ENCODE data around the gene ANXA1.

- no peak for TF ChIP-seq POLR2A (IDR thresholded peaks at IDR 0.05)
- no peak for TF ChIP-seq CTCF (IDR thresholded peaks at IDR 0.05)
Measured at GRCh38 chr9:73116880-73117279, 34.8 kb upstream of the ANXA1 start.
